GM21723 (cell line): ENCODE data around the gene ABCA4.

Experiments used
- ATAC-seq: cut with Tn5 transposase; IDR thresholded peaks from one replicate; pipeline ENCODE4 v1.9.1; 2021; ENCODE audit warnings: mild to moderate bottlenecking, moderate library complexity; ENCODE audit not compliant: unreplicated experiment

ABCA4 gene

GRCh38 chr1:94084547-94084946 is 36.4 kb downstream of the ABCA4 start:
- no peak for ATAC-seq

GRCh38 chr1:94084085-94084484 is 36.9 kb downstream of the ABCA4 start:
- ATAC-seq, result no peak

- no peak for ATAC-seq
Observed at GRCh38 chr1:94083681-94084080, 37.3 kb downstream of the ABCA4 start.

GRCh38 chr1:94081566-94082344 is 39.2 kb downstream of the ABCA4 start:
- ATAC-seq, result no peak

GRCh38 chr1:94079989-94080388 is 41.0 kb downstream of the ABCA4 start:
- ATAC-seq, result no peak

- no peak for ATAC-seq
Observed at GRCh38 chr1:94079080-94079940, 41.6 kb downstream of the ABCA4 start.

- no peak for ATAC-seq
Observed at GRCh38 chr1:94072840-94073522, 48.0 kb downstream of the ABCA4 start.

GRCh38 chr1:94071976-94072375 is 49.0 kb downstream of the ABCA4 start:
- ATAC-seq, result no peak

GRCh38 chr1:94071391-94071790 is 49.6 kb downstream of the ABCA4 start:
- no peak for ATAC-seq

- no peak for ATAC-seq
Observed at GRCh38 chr1:94070865-94071264, 50.1 kb downstream of the ABCA4 start.

GRCh38 chr1:94069919-94070285 is 51.0 kb downstream of the ABCA4 start:
- no peak for ATAC-seq

GRCh38 chr1:94068999-94069918 is 51.7 kb downstream of the ABCA4 start:
- no peak for ATAC-seq

GRCh38 chr1:94068096-94068998 is 52.6 kb downstream of the ABCA4 start:
- no peak for ATAC-seq

- ATAC-seq, result no peak
Observed at GRCh38 chr1:94067196-94067595, 53.8 kb downstream of the ABCA4 start.

GRCh38 chr1:94063379-94063778 is 57.6 kb downstream of the ABCA4 start:
- no peak for ATAC-seq

GRCh38 chr1:94061513-94062443 is 59.2 kb downstream of the ABCA4 start:
- peak; percentile 91 for ATAC-seq

GRCh38 chr1:94060720-94061119 is 60.2 kb downstream of the ABCA4 start:
- no peak for ATAC-seq

- no peak for ATAC-seq
Observed at GRCh38 chr1:94058766-94059165, 62.2 kb downstream of the ABCA4 start.
